Forelimb muscle (tissue), 1 donor: ENCODE data around the gene RASGRF2. TPM values are rescaled to one million over a fixed set of nuclear protein-coding genes. Genes with fewer than 3 reads are reported as not detected.
"Not testable (repeated sequence)": the region's sequence is repeated elsewhere in the genome, so short reads cannot be mapped to it uniquely, and the experiment has no call there.

Source experiments
- DNase-seq: peaks from one replicate; pipeline ENCODE4 v3.0.0-alpha.2; 2013; ENCODE audit warnings: low read depth
- polyA plus RNA-seq: library from polyadenylated mRNA; unstranded; fragments of 120-200 nt; gene quantifications from one replicate; pipeline ENCODE4 v1.2.1, GENCODE V29; 2013; ENCODE audit not compliant: insufficient read length

RASGRF2 gene
- polyA plus RNA-seq, 1 donor = 0.82 TPM

- DNase-seq = not testable (repeated sequence)
These were observed 310.3 kb downstream of the RASGRF2 start for GRCh38 chr5:81270394-81271027.
